ENCODE measurements around the gene TSPAN5.

The TSPAN5 gene

DNA sequence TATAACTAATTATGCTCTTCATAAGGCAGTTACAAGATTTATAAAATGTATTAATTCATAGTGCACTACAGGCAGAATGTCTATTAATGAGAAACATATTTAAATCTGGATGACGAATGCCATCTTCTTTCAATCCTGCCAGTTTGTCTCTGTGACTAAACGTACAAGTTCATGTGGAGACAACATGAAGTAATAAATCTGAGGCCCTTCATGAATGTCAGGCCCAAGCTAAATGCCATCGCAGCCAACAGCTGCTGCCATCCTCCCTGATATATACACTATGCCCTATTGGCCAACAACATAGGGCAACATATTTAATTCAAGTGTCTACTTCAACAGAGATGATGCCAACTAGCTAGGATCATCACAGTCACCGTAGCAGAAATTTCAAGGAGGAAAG, 43.7 kb downstream of the TSPAN5 start:
- no peak for DNase-seq

DNA sequence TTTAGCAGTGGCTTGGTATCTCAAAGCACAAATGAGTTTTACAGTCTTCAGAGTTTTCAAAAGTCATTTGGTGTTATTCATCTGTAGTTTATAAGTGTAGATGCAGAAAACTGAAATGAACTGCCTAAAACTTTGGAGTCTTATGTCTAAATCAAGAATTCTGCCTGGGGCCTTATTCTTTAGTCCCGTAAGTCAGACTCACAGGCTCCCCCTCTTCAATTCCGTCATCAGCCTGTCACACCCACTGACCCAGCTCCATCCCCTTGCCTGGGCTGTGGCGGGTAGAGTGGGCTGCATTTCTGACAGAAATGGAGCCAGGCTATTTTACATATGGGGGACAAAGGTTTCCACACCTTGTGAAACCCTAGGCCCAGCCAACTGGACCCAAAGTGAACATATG, 44.3 kb downstream of the TSPAN5 start:
- no peak for DNase-seq

DNA sequence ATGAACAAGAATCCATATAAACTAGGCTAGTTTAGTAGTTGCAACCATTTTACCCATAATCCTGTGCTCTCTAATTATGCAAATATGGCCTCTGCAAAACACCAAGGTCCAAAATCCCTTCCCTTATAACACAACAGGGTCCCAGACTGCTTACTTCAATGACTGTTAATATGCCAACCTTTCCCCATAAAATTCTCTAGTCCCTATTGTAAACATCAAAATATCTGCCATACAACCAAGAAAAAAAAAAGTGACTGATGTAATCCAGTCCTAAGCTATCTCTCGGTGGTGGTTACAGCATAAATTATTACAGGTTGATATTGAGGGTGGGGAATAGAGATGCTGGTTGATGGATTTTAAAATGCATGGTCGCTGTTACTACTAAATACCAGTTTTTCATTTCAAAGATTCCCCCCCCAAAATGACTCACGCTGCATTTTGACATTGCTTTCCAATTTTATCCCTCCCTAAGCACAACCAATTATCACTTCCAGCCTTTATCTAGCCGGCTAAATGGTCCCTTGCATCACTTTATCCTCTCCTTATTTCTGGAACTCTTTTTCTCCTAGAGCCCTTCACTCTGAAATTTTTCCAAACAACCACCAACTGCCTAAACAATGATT, 44.8 kb downstream of the TSPAN5 start:
- DNase-seq: no peak

DNA sequence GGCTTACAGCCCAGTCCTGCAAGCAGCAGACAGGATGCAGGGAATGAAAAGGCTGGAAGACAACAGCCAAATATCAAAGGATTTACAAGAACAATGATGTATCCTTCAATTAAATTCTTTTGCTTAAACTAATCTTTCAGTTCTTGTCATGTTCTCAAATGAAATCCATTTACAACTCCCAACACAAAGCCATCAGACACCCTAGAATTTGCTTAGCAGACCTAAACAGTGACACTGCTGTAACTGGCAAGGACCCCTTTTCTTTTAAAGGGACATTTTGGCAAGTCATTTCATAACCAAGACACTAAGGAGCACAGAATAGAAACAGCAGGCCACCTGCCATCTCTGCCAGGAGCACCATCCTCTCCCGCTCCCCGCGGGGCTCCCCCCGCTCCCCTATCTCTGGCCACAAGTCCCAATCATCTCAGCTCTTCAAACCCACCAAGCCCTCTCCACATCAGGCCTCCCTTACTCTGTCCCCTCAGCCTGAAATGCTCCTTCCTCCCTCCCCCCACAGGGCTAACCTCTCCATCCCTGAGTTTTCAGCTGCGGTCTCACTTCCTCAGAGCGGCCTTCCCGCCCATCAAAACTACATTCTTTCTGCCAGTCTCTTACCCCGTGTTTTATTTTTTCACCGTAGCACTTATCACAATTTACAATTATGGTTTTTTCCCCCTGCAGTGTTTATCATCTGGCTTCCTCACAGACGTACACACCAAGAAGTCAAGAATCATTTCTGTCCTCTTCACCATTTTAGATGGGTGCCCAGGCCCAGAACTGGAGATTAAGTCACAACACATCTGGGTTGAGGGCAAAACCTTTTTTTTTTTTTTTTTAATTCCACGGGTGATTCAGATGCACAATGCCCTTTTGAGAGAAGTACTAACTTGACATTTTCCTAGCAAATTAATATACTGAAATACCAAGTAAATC, 45.8 kb downstream of the TSPAN5 start:
- DNase-seq: no peak

DNA sequence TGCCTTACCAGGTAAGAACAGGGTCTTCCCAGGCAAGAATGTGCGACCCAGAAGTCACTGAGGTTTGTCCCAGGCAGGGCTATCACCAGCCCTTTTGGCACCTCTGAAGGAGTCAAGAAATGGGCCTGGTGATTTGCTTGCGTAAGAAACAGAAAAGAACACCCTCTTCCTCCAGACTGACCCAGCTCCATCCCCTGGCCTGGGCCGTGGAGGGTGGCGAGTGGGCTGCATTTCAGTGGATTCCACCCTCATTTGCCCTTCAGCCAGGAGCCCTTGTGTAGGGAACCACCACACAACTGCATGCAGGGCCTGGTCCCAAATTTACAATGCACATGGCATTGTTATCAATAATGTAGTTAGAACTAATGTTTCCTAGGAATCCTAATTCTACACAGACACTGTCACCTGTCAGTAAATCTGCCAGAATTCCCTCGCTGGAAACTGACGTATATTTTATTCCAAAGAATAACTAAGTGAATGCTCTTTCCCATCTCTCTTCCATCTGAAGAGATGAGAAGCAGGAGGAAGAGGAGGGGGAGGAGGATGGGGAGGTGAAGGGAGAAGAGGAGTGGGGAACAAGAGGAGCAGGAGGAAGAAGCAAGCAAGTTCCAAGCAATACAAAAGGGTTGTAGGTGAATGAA, 46.6 kb downstream of the TSPAN5 start:
- DNase-seq: no peak

DNA sequence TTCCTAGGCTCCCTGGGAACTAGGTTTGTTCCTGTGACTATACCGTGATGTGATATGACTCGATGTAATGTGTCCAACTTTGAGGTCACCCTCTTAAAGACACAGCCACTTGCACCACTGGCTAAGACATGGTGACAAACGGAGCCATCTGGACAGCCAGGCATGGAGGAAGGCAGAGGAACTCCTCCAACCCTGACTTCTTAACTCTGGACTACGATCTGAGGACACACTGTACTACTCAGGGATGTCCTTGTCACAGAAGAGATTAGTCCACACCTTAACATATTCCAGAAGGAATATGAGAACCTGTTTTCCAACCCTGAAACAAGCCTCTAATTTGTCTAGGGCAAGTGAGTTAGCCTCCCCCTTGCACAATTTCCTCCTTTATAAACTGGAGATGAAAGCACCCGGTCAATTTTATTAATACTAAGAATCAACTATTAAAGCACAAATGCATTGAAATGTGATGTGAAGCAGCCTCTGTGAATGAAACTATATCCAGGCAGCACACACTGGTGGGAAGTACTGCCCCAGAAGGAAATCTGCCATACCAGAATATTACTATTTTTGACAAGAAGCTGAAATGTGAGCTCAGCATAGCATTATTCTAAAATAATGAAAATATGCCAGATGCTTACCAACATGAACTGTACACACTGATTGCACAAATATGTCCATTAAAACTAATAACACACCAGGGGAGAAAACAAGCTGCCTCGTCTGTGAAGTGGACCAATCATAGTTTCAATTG, 47.3 kb downstream of the TSPAN5 start:
- no peak for DNase-seq

DNA sequence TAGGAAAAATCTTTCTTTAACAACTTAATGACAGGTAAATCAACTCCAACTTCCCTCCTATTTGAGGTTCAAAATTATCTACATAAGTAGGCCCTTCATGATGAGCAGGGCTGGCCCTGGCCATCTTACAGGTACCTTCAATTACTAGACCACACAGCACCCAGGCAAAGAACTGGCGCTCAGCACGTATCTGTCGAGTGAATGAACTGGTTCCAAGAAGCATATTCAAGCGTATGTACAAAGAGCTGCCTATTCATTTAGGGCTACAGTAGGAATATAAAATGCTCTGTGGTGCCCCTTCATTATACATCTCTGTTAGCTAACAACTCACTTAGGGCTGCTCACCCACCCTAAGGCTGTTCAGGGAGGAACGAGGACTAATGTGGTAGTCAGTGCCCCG, 48.0 kb downstream of the TSPAN5 start:
- no peak for DNase-seq

DNA sequence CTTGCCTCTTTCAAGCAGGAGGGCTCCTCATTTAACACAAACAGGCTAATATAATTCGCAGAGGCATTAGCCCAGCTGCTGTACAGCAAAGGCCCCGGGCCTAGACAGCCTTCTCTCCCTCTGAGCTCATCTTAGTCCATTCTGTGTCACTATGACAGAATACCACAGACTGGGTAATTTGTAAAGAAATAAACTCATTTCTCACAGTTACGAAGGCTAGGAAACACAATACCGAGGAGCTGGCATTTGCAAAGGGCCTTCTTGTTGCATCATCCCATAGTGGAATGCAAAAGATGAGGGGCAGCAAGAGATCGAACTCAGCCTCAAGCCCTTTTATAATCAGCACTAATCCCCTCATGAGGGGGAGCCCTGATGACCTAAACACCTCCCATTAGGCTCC, 48.5 kb downstream of the TSPAN5 start:
- DNase-seq: no peak

DNA sequence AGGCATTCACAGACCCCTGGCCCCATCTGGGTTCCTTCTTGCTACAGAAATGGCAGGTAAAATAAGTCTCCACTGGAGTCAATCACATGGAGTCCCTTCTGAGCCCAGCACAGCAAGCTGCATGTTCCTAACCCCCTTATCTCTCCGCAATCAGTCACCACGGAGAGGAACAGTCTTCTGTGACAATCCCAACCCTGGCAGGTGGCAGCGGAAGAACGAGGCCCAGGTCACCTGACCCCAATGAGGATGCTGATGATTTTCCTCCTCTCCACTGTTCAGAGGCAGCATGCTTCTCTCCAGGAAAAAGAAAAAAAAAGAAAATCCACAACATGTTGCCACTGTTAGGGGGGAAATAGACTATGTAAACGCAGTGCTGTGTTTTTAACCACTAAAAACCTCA, 50.1 kb downstream of the TSPAN5 start:
- no peak for DNase-seq

DNA sequence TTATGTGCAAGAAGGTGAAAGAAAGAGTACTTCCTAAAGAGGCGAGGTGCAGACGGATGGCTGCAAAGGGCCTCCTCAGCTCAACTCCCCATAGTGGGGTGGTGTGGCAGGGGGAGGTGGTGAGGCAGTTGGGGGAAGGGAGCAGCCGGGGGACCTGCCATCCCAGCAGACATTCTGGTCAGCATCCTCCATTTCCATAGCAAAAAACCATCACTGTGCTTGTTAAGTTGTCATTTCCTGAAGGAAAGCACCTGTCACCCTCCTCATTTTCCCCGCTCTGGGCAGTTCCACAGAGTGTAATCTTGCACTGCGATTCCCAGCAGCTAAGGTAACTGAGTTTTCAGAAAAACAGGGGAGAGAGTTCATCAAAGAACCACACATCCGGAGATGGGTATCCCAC, 51.5 kb downstream of the TSPAN5 start:
- DNase-seq: no peak

DNA sequence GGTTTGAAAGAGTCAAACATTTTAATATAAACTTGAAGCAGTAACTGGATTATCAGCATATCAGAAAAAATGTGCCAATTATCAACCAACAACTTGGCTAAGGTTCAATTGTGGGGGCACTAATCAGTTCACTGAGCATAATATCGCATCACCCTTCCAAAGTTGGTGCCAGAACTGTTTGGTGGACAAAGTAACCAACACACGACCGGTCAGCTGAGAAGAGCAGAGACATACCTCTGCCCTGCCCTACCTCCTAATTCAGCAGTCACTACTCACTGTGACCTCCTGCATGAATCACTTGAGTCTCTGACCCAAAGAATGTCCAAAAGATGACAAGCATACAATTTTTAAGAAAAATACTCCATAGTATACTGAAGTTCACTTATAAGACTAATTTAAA, 53.2 kb downstream of the TSPAN5 start:
- DNase-seq: no peak

DNA sequence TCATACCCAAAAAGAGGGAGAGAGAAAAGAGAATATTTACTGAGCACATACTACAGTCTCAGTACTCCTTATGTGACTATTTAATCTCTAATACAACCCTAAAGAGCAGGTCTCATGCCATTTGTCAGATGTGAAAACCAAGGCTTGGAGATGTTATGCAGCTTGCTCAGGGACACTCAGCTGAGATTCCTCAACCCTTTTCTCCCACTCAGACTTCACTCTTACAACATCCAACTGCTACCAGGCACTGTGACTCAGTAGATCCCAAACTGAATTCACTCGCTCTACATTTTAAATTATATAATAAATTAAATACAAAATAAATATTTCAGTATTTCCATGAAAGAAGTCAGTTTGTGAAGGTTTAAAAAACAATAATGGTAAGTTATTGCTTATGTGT, 53.7 kb downstream of the TSPAN5 start:
- no peak for DNase-seq

DNA sequence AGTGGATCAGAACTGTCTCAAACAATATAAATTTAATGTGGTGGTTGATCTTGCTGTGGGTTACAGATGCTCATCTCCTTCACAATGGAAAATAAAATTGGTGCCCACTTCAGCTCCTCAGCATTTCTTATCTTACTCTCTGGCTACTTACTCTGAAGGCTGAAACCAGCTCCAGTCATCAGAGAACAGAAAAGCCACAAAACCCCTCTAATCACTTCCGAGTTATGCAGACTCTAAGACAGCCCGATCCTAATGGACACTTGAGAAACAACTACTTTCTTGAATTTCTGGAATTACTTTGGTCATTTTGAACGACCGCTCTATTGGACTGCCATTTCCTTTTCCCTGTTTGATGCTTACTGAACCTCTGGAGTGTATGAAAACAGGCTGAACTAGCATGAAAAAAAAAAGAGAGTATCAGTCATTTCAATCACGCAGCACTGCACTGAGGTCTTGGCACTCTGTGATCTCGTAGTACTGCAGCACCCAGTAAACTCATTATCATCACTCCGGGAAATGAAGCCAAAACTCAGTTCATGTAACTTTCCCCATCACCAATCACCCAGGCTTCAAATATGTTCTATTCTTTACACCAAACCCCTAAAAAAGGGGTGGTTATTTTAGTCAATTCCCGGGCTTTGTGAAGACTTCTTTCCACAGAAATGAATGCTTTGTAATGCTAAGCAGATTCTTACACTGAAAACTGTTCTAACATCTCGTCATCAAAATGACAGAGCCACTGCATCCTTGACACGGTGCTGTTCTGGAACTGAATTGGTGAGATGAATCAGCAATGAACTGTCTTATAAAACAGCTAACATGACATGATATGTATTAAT, 54.5 kb downstream of the TSPAN5 start:
- DNase-seq: no peak

DNA sequence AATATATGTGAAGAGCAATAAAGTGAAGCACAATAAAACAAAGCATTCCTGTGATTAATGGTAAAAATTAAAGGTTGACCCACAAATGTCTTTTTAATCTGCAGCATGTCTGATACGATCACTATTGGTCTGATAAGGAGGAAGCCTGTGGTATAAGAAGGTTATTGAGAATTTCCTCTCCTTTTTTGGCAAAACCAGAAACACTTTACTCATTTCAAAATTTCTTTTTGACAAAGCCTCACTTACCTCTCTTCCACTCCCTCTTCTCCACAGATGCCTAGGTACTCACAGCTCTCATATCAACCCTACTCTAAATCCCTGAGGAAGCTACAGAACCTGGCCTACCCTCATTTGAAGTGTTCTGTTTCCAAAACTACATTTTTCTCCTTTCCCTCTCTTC, 56.1 kb downstream of the TSPAN5 start:
- DNase-seq: no peak

DNA sequence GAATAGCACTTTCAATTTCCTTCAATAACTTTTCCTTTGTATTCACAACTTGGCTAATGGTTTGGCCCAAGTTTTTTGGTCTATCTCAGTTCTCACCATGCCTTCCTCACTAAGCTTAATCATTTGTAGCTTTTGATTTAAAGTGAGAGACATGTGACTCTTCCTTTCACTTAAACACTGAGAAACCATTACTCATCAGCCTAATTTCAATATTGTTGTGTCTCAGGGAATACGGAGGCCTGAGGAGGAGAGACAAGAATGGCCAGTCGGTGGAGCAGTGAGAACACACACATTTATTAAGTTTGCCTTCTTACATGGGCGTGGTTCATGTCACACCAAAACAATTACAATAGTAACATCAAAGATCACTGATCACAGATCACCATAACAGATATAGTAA, 56.7 kb downstream of the TSPAN5 start:
- DNase-seq: no peak

DNA sequence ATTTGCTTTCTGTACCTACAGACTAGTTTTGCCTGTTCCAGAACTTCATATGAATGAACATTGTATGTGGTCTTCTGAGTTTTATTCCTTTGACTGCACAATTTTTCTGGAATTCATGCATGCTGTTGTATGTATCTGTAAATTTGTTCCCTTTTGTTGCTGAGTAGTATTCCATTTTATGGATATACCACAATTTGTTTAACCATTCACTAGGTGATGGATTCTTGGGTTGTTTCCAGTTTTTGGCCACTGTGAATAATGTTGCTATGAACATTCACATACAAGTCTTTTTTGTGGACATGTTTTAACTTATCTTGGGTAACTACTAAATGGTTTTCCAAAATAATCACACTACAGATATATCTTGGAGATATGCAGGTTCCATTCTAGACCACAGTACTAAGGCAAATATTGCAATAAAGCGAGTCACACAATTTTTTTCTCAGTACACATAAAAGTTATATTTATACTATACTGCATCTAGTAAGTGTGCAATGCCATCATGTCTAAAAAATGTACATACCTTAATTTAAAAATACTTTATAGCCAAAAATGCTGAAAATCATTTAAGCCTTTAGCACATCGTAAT, 58.7 kb downstream of the TSPAN5 start:
- DNase-seq: no peak

DNA sequence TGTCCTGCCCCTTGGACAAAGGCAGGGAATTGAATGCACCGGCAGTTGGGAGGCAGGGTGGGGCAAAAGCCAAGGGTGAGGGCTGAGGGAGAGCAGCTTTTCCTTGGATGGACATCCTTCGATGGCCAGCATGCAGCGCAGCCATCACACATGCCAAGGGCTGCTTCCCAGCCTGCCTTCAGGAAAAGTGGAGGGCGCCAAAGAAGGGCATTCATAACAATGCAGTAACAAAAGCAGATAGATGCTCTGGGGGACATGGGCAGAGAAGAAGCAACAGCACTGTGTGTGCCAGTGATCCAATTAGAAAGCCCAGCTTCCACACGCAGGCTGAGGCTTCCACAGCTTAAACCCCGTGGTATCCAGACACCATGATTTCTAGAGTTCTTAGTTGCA, 71.5 kb downstream of the TSPAN5 start:
- no peak for DNase-seq

DNA sequence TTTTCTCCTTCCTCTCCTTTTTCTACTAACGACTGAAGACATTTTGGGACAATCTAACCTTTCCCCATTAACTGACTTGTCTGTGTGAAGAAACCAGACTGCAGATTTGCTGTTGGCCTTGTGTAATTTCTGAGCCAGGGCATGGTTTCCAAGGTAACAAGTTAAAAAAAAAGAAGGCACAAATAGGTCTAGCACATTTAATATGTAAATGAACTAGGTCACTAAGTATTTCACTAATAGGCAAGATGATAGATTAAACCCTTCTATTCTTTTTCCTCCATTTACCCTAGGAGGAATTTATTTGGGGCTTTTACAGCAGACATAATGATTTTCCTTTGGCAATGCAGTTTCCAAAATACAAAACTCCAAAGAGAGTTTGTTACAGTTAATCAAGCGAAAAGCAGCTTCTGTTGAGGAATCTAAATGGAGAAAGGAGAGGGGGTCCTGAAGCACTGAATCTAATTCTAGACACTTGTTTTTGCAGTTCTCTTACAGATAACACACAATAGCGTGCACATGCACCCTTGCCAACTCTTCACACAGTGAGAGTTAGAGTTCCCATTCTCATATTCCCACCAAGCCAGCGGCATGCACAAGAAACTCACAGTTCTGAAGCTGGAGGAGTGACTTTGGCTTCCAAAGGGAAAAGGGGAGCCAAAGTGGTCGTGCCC, 72.0 kb downstream of the TSPAN5 start:
- no peak for DNase-seq

DNA sequence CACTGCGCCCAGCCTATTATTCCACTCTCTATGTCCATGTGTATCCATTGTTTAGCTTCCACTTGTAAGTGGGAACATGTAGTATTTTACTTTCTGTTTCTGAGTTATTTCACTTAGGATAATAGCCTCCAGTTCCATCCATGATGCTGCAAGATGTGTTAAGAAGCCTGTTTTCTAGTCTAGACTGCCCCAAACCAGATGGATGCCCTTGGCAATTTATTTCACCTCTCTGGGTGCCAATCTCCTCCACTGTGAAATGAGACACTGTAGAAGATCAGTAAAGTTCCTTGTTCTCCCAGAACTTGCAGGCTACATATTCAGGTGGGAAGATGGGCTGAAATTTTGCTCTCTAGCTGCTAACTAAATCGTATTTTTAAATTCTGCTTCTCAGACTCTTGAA, 72.8 kb downstream of the TSPAN5 start:
- no peak for DNase-seq

DNA sequence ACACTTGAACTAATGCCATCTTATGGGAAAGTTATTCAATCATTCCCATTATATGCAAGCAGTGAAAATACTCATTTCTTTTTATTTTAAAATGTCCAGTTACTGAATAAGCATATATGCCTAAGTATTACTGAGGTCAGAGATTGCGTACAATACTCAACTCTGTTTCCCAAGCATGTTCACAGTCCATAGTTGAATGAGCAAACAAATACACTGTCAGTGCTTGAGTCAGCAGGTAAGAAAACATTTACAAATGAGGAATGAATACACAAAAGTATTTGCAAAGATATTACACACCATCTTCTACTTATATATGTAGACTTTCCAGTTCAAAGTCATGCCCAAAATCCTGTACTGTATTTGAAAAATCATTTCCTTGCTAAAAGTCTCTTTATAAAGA, 74.1 kb downstream of the TSPAN5 start:
- DNase-seq: no peak

DNA sequence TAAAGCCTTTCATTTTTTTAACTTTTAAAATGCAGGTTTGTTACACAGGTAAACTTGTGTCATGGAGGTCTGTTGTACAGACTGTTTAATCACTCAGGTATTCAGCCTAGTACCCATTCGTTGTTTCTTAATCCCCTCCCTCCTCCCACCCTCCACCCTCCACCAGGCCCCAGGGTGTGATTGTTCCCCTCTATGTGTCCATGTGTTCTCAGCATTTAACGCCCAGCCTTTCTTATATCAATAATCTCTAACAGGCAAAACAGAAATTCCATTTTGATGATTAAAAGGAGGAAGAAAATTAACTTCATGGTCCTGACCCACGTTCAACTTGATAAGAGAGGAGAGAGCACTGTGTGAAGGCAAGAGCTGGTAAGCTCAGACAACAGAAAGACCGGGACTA, 75.1 kb downstream of the TSPAN5 start:
- DNase-seq: no peak

DNA sequence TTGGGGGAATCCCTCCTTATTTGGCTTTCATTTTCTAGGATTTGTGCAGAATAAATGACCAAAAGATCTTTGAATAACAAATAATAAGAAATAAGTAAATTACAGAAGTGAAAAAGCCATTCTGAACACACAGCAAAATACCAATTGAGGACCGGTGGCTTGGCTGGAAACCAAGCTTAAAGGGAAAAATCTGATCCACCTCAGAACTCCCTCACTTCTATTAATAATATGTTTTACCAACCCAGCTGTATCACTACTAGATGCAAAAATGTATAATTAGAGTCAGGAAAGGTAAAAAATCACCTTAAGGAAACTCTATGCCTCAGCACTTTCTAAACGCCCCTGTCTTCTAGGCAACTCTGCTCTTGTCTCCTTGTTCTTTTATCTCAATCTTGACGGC, 77.3 kb downstream of the TSPAN5 start:
- DNase-seq: no peak

Data from COR-L47 (cell line).